Mesendoderm (in vitro differentiated cells): ENCODE measurements around the gene CHODL. TPM values are rescaled to one million over a fixed set of nuclear protein-coding genes. Genes with fewer than 3 reads are reported as not detected.

Experiments
- DNase-seq: peaks from one replicate; pipeline ENCODE4 v3.0.0; 2013
- H2AK5ac ChIP-seq: 2 replicates; pipeline ENCODE4 v1.6.1; 2013; ENCODE audit warnings: low read length, inconsistent platforms
- H2BK120ac ChIP-seq: 2 replicates; pipeline ENCODE4 v1.6.1; 2013; ENCODE audit warnings: low read depth, mild to moderate bottlenecking, low read length, moderate library complexity, mixed read lengths
- H2BK15ac ChIP-seq: replicated peaks from 2 replicates; pipeline ENCODE4 v1.6.1; 2013; ENCODE audit warnings: low read depth, mild to moderate bottlenecking, moderate library complexity
- H2BK5ac ChIP-seq: 2 replicates; pipeline ENCODE4 v1.6.1; 2013; ENCODE audit warnings: low read length, inconsistent platforms
- H3K18ac ChIP-seq: 2 replicates; pipeline ENCODE4 v1.6.1; 2013; ENCODE audit warnings: mild to moderate bottlenecking, low read length, mixed read lengths
- H3K23ac ChIP-seq: one replicate; pipeline ENCODE4 v1.6.1; 2013; ENCODE audit warnings: low read length
- H3K27ac ChIP-seq: 2 replicates; pipeline ENCODE4 v1.5.1; 2013; ENCODE audit warnings: low read depth, mild to moderate bottlenecking, inconsistent platforms, low read length, moderate library complexity
- H3K27me3 ChIP-seq: 2 replicates; pipeline ENCODE4 v1.6.1; 2013; ENCODE audit warnings: low read length, control low read depth, mild to moderate bottlenecking, inconsistent platforms; ENCODE audit not compliant: insufficient read depth, poor library complexity
- H3K36me3 ChIP-seq: 2 replicates; pipeline ENCODE4 v1.6.1; 2013; ENCODE audit warnings: low read length, inconsistent platforms; ENCODE audit not compliant: control insufficient read depth, insufficient read depth
- H3K4ac ChIP-seq: one replicate; pipeline ENCODE4 v1.6.1; 2013; ENCODE audit warnings: low read depth, mild to moderate bottlenecking, low read length, moderate library complexity
- H3K4me1 ChIP-seq: 2 replicates; pipeline ENCODE4 v1.6.1; 2013; ENCODE audit warnings: low read depth, low read length, inconsistent platforms; ENCODE audit not compliant: control insufficient read depth
- H3K4me2 ChIP-seq: 2 replicates; pipeline ENCODE4 v1.6.1; 2013; ENCODE audit warnings: low read length
- H3K4me3 ChIP-seq: 2 replicates; pipeline ENCODE4 v1.5.1; 2013; ENCODE audit warnings: mild to moderate bottlenecking, low read length
- H3K56ac ChIP-seq: one replicate; pipeline ENCODE4 v1.6.1; 2013; ENCODE audit warnings: low read length
- H3K79me1 ChIP-seq: 2 replicates; pipeline ENCODE4 v1.6.1; 2013; ENCODE audit warnings: low read length, inconsistent platforms
- H3K79me2 ChIP-seq: 2 replicates; pipeline ENCODE4 v1.6.1; 2013; ENCODE audit warnings: mild to moderate bottlenecking, low read length; ENCODE audit not compliant: control insufficient read depth, insufficient read depth
- H3K9ac ChIP-seq: 2 replicates; pipeline ENCODE4 v1.6.1; 2013; ENCODE audit warnings: low read length, inconsistent platforms
- H4K5ac ChIP-seq: one replicate; pipeline ENCODE4 v1.6.1; 2013; ENCODE audit warnings: low read length
- H4K8ac ChIP-seq: one replicate; pipeline ENCODE4 v1.6.1; 2013; ENCODE audit warnings: low read depth, mild to moderate bottlenecking, control low read depth, low read length, moderate library complexity
- WGBS: extraction: QIAGEN DNeasy Blood & Tissue Kit; methylation state at CpG from one replicate; pipeline ENCODE4 v1.1.7; 2013; ENCODE audit warnings: low lambda C conversion rate, missing lambda C conversion rate; ENCODE audit not compliant: insufficient coverage; ENCODE audit errors: extremely low coverage; 5-methylcytosine and 5-hydroxymethylcytosine counted together
- polyA plus RNA-seq, 2 experiments: library from polyadenylated mRNA; stranded (reverse); fragments of 200-250 nt; gene quantifications; one replicate each; pipeline ENCODE4 v1.2.3, GENCODE V29; 2013

Gene CHODL, protein sequence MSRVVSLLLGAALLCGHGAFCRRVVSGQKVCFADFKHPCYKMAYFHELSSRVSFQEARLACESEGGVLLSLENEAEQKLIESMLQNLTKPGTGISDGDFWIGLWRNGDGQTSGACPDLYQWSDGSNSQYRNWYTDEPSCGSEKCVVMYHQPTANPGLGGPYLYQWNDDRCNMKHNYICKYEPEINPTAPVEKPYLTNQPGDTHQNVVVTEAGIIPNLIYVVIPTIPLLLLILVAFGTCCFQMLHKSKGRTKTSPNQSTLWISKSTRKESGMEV
- polyA plus RNA-seq (2013, experiment 1 of 2): 1.2 TPM
- polyA plus RNA-seq (2013, experiment 2 of 2): 1.5 TPM

GRCh38 chr21:18244671-18245463 is at the start of gene CHODL:
TSS of gene CHODL (plus strand) at chr21:18244833. CDS start at chr21:18245224, 391 bp downstream.
- DNase-seq: peak; percentile 8
- Histone ChIP-seq H3K4me2 (peak within 1 kb of the TSS; percentile 42), H3K27me3 (peaks cover 22% of the 10 kb centered on the region), H4K5ac (no peak within 1 kb of the TSS), H3K79me2 (no peaks in the 10 kb centered on the region), H4K8ac (no peak within 1 kb of the TSS), H3K36me3 (no peaks in the 10 kb centered on the region), H2AK5ac (no peak within 1 kb of the TSS), H3K27ac (no peak within 1 kb of the TSS), H2BK15ac (no peak within 1 kb of the TSS), H2BK5ac (no peak within 1 kb of the TSS), H2BK120ac (no peak within 1 kb of the TSS), H3K18ac (no peak within 1 kb of the TSS), H3K23ac (no peak within 1 kb of the TSS), H3K79me1 (no peaks in the 10 kb centered on the region), H3K9ac (no peak within 1 kb of the TSS), H3K4me3 (no peak within 1 kb of the TSS), H3K4ac (no peak within 1 kb of the TSS), H3K4me1 (no peaks in the 10 kb centered on the region), H3K56ac (no peak within 1 kb of the TSS)
- no CpG with 5 or more reads among the region's 72 CpGs for WGBS

DNA sequence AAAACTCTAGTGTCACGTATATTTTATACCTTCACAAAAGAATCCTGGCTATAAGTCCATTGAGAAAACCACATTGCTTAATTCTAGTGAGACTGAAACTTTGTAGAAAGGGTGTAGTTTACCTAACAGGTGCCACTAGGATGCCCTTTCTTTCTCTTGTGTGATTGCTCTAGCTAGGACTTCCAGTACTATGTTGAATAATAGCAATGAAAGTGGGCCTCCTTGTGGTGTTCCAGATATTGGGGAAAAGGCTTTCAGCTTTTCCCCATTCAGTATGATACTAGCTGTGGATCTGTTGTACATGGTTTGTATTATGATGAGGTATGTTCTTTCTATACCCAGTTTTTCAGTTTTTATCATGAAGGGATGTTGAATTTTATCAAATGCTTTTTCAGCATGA is 39.7 kb upstream of the CHODL start:
- no peaks in the 10 kb centered on the region for H3K79me1 ChIP-seq
- no peak overlapping the region for H3K18ac ChIP-seq
- H2AK5ac ChIP-seq: no peak overlapping the region
- no peaks in the 10 kb centered on the region for H3K4me1 ChIP-seq
- H3K27me3 ChIP-seq: no peaks in the 10 kb centered on the region
- H3K9ac ChIP-seq: no peak overlapping the region
- H3K4ac ChIP-seq: no peak overlapping the region
- H3K36me3 ChIP-seq: no peaks in the 10 kb centered on the region
- H3K79me2 ChIP-seq: no peaks in the 10 kb centered on the region
- H3K56ac ChIP-seq: no peak overlapping the region
- no peak overlapping the region for H2BK5ac ChIP-seq
- no peak overlapping the region for H2BK15ac ChIP-seq
- WGBS: no CpG with 5 or more reads among the region's 1 CpG
- no peak overlapping the region for H2BK120ac ChIP-seq
- no peak overlapping the region for H3K4me3 ChIP-seq
- H3K27ac ChIP-seq: no peak overlapping the region
- no peak overlapping the region for H4K5ac ChIP-seq
- peak; percentile 24 for DNase-seq
- no peak overlapping the region for H3K23ac ChIP-seq
- H3K4me2 ChIP-seq: no peak overlapping the region
- H4K8ac ChIP-seq: no peak overlapping the region

GRCh38 chr21:18218331-18218730 is 26.3 kb upstream of the CHODL start:
- peak; percentile 13 for DNase-seq
- H3K9ac ChIP-seq: no peak overlapping the region
- no peak overlapping the region for H3K18ac ChIP-seq
- H3K36me3 ChIP-seq: no peaks in the 10 kb centered on the region
- no peak overlapping the region for H3K23ac ChIP-seq
- H2BK120ac ChIP-seq: no peak overlapping the region
- H3K56ac ChIP-seq: no peak overlapping the region
- H3K4ac ChIP-seq: no peak overlapping the region
- H4K5ac ChIP-seq: no peak overlapping the region
- H3K4me2 ChIP-seq: no peak overlapping the region
- H3K4me3 ChIP-seq: no peak overlapping the region
- no CpG with 5 or more reads among the region's 1 CpG for WGBS
- H2BK15ac ChIP-seq: no peak overlapping the region
- no peaks in the 10 kb centered on the region for H3K27me3 ChIP-seq
- H2BK5ac ChIP-seq: no peak overlapping the region
- no peaks in the 10 kb centered on the region for H3K79me2 ChIP-seq
- H2AK5ac ChIP-seq: no peak overlapping the region
- H3K4me1 ChIP-seq: no peaks in the 10 kb centered on the region
- H4K8ac ChIP-seq: no peak overlapping the region
- H3K79me1 ChIP-seq: no peaks in the 10 kb centered on the region
- H3K27ac ChIP-seq: no peak overlapping the region

DNA sequence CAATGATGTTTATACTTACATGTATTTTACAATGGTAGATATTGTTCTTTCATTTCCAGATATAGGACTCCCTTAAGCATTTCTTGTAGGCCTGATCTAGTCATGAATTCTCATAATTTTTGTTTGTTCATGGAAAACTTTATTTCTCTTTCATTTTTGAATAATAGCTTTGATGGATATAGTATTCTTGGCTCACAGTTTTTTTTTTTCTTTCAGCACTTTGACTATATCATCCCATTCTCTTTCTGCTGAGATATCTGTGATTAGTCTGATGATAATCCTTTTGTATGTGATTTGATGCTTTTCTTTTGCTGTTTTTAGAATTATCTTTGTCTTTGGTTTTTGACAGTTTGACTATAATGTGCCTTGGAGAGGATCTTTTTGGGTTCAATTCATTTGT is 24.1 kb upstream of the CHODL start:
- Histone ChIP-seq H3K36me3 (no peaks in the 10 kb centered on the region), H3K4me3 (no peak overlapping the region), H3K79me2 (no peaks in the 10 kb centered on the region), H3K4me1 (no peaks in the 10 kb centered on the region), H3K4ac (no peak overlapping the region), H2BK5ac (no peak overlapping the region), H3K27ac (no peak overlapping the region), H3K27me3 (no peaks in the 10 kb centered on the region), H4K8ac (no peak overlapping the region), H3K56ac (no peak overlapping the region), H3K9ac (no peak overlapping the region), H2AK5ac (no peak overlapping the region), H2BK120ac (no peak overlapping the region), H3K23ac (no peak overlapping the region), H4K5ac (no peak overlapping the region), H2BK15ac (no peak overlapping the region), H3K18ac (no peak overlapping the region), H3K79me1 (no peaks in the 10 kb centered on the region), H3K4me2 (no peak overlapping the region)
- no peak for DNase-seq

DNA sequence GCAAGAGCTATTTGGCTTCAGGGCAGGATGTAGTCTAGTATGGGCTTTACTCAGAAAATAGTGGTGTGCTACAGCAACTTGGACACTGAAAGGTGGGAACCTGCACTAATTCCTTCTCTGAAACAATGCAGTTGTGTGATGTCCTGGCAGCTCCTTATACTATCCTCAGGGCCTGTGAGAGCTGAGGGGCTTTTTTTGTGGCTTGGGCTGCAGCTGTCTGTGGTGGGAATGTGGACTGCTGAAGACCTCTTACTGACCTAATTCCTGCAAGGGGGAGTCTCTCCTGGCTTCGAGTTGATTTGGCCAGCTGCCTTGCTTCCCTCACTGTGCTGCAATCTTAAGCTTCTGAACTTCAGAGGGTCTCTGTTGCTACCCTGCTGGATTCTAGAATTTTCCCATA is 22.3 kb upstream of the CHODL start:
- H3K27me3 ChIP-seq: no peaks in the 10 kb centered on the region

More for the DNA sequence above, 22.3 kb upstream of the CHODL start:
- Histone ChIP-seq H3K27ac (no peak overlapping the region), H3K9ac (no peak overlapping the region), H3K56ac (no peak overlapping the region), H3K36me3 (no peaks in the 10 kb centered on the region), H3K79me2 (no peaks in the 10 kb centered on the region), H3K4me3 (no peak overlapping the region), H3K23ac (no peak overlapping the region), H4K8ac (no peak overlapping the region), H3K4me1 (no peaks in the 10 kb centered on the region), H2BK15ac (no peak overlapping the region), H3K79me1 (no peaks in the 10 kb centered on the region), H2AK5ac (no peak overlapping the region), H2BK5ac (no peak overlapping the region), H3K4me2 (no peak overlapping the region), H2BK120ac (no peak overlapping the region), H3K4ac (no peak overlapping the region), H3K18ac (no peak overlapping the region), H4K5ac (no peak overlapping the region)
- no peak for DNase-seq
- no CpG with 5 or more reads among the region's 1 CpG for WGBS
